Gastroesophageal sphincter (tissue), 4 donors: ENCODE results near the gene SNAPC4. TPM values are rescaled to one million over a fixed set of nuclear protein-coding genes. Genes with fewer than 3 reads are reported as not detected.

Source experiments
- ATAC-seq: fragments of 150-250 bp; one replicate; pipeline ENCODE4 v1.9.1; 2016; ENCODE audit warnings: mild to moderate bottlenecking, moderate library complexity
- H3K27ac ChIP-seq, 4 donors: fragments of 200-600 bp; sonication (generic) in 3 of 4; 1 replicate in 3 of 4; 2 replicates in 1 of 4; pipeline ENCODE4 v1.5.1; 2016 to 2019
- H3K27me3 ChIP-seq: fragments of 200-600 bp; sonication (generic); one replicate; pipeline ENCODE4 v1.5.1; 2019
- H3K36me3 ChIP-seq, 2 donors: fragments of 200-600 bp; sonication (generic); one replicate each; pipeline ENCODE4 v1.5.1; 2019; ENCODE audit warnings: control low read depth in 1 of 2
- H3K4me1 ChIP-seq, 3 donors: fragments of 200-600 bp; sonication (generic); 1 replicate in 2 of 3; 2 replicates in 1 of 3; pipeline ENCODE4 v1.5.1; 2016 to 2019; ENCODE audit warnings: control low read depth in 2 of 3
- H3K4me3 ChIP-seq, 2 donors: fragments of 200-600 bp; sonication (generic); one replicate each; pipeline ENCODE4 v1.5.1; 2019; ENCODE audit warnings: mild to moderate bottlenecking in 1 of 2, moderate library complexity in 1 of 2
- H3K9me3 ChIP-seq, 3 donors: fragments of 200-600 bp; sonication (generic); one replicate each; pipeline ENCODE4 v1.5.1; 2017 to 2019; ENCODE audit warnings: control low read depth in 2 of 3
- CTCF ChIP-seq, 4 experiments: fragments of 200-600 bp in 2 of 4; fragments of 450-650 bp in 2 of 4; sonication (generic) in 1 of 4; IDR thresholded peaks; one replicate each; pipeline ENCODE4 v1.5.1; 2017 to 2019; ENCODE audit warnings: antibody characterized with exemption in 4 of 4, mild to moderate bottlenecking in 2 of 4, moderate library complexity in 2 of 4
- EP300 ChIP-seq: sonication (generic); formaldehyde crosslinking; IDR thresholded peaks from one replicate; pipeline ENCODE4 v1.6.1; 2017; ENCODE audit warnings: antibody characterized with exemption, mild to moderate bottlenecking
- POLR2A ChIP-seq, 2 donors: fragments of 450-650 bp; IDR thresholded peaks; one replicate each; pipeline ENCODE4 v1.6.1; 2017; ENCODE audit warnings: antibody characterized with exemption in 2 of 2, mild to moderate bottlenecking in 2 of 2, moderate library complexity in 1 of 2
- POLR2AphosphoS5 ChIP-seq: sonication (generic); formaldehyde crosslinking; IDR thresholded peaks from one replicate; pipeline ENCODE4 v1.6.1; 2017; ENCODE audit warnings: antibody characterized with exemption
- WGBS, 2 donors: methylation state at CpG; one replicate each; pipeline ENCODE4 v1.1.5; 2018; ENCODE audit warnings: low coverage in 1 of 2; 5-methylcytosine and 5-hydroxymethylcytosine counted together
- total RNA-seq, 4 donors: library from RNA; depleted of rRNA; stranded (reverse); fragments of >200 nt; gene quantifications; one replicate each; pipeline ENCODE4 v1.1.0, GENCODE V29; 2016

Gene SNAPC4
- total RNA-seq, 4 donors from 2014 or later: 3.5 to 8.4 (median 5.5) TPM

GRCh38 chr9:136358888-136359287 is 41.1 kb downstream of the SNAPC4 start:
- H3K4me1 ChIP-seq: peaks cover 0 to 56% (median 22%) of the 10 kb centered on the region in 3 donors
- peaks cover 0 to 49% of the 10 kb centered on the region in 2 donors for H3K36me3 ChIP-seq
- no peak overlapping the region for H3K4me3 ChIP-seq
- no peaks in the 10 kb centered on the region for H3K9me3 ChIP-seq
- H3K27me3 ChIP-seq: peaks cover under 1% of the 10 kb centered on the region
- no peak overlapping the region for H3K27ac ChIP-seq
- TF ChIP-seq POLR2A (IDR thresholded peaks at IDR 0.05) (no peak), EP300 (no peak), CTCF (IDR thresholded peaks at IDR 0.05) (no peak), POLR2AphosphoS5 (no peak)
- ATAC-seq: no peak
- no CpG with 5 or more reads among the region's 2 CpGs for WGBS, 2 donors

GRCh38 chr9:136358016-136358415 is 42.0 kb downstream of the SNAPC4 start:
- ATAC-seq: no peak
- H3K9me3 ChIP-seq: no peaks in the 10 kb centered on the region
- no peak overlapping the region for H3K27ac ChIP-seq
- no peaks in the 10 kb centered on the region for H3K27me3 ChIP-seq
- H3K4me1 ChIP-seq: peaks cover 0 to 57% (median 19%) of the 10 kb centered on the region in 3 donors
- no peak overlapping the region for H3K4me3 ChIP-seq
- WGBS, 2 donors: no CpG with 5 or more reads among the region's 29 CpGs
- TF ChIP-seq CTCF (IDR thresholded peaks at IDR 0.05): no peak
- no peak for TF ChIP-seq EP300
- no peak for TF ChIP-seq POLR2AphosphoS5
- no peak for TF ChIP-seq POLR2A (IDR thresholded peaks at IDR 0.05)
- peaks cover 0 to 49% of the 10 kb centered on the region in 2 donors for H3K36me3 ChIP-seq

GRCh38 chr9:136357202-136357725 is 42.7 kb downstream of the SNAPC4 start:
- Histone ChIP-seq H3K9me3 (no peaks in the 10 kb centered on the region), H3K4me3 (no peak overlapping the region), H3K27ac (no peak overlapping the region), H3K4me1 (peaks cover 0 to 50% (median 19%) of the 10 kb centered on the region in 3 donors), H3K27me3 (no peaks in the 10 kb centered on the region), H3K36me3 (peaks cover 0 to 49% of the 10 kb centered on the region in 2 donors)
- WGBS, 2 donors: 70% methylated on average over 2 of the region's 22 CpGs; no CpG with 5 or more reads in 1 of the 2 donors
- no peak for ATAC-seq
- no peak for TF ChIP-seq CTCF (IDR thresholded peaks at IDR 0.05)
- TF ChIP-seq POLR2AphosphoS5: no peak
- TF ChIP-seq POLR2A (IDR thresholded peaks at IDR 0.05): no peak
- TF ChIP-seq EP300: no peak

GRCh38 chr9:136355616-136356557 is 44.1 kb downstream of the SNAPC4 start:
- TF ChIP-seq POLR2AphosphoS5 (no peak), EP300 (no peak), POLR2A (IDR thresholded peaks at IDR 0.05) (no peak), CTCF (IDR thresholded peaks at IDR 0.05) (no peak)
- Histone ChIP-seq H3K9me3 (no peaks in the 10 kb centered on the region), H3K4me1 (peaks cover 0 to 36% (median 8%) of the 10 kb centered on the region in 3 donors), H3K4me3 (no peak overlapping the region), H3K27ac (peak overlapping the region in 1 of 4 donors; percentile 47), H3K36me3 (peaks cover 0 to 37% of the 10 kb centered on the region in 2 donors), H3K27me3 (no peaks in the 10 kb centered on the region)
- no peak for ATAC-seq
- no CpG with 5 or more reads among the region's 54 CpGs for WGBS, 2 donors
